ENCODE results near the gene TNRC18. TPM values are rescaled to one million over a fixed set of nuclear protein-coding genes. Genes with fewer than 3 reads are reported as not detected.

The TNRC18 gene
- total RNA-seq, 2 donors from 2014 or later: 32.0 to 53.6 TPM

- Histone ChIP-seq H3K27me3 (no peaks in the 10 kb centered on the region), H3K4me3 (peak overlapping the region; percentile 91 to 97), H3K36me3 (no peaks in the 10 kb centered on the region), H3K9me3 (no peaks in the 10 kb centered on the region), H3K27ac (peak overlapping the region; percentile 99 to 100), H3K4me1 (peaks cover 0 to 24% of the 10 kb centered on the region in 2 donors)
- no peak for TF ChIP-seq CTCF (IDR thresholded peaks at IDR 0.05)
- DNase-seq (ENCODE audit: low spot score): peak; percentile 74
Measured at GRCh38 chr7:5421714-5422395, 1.8 kb downstream of the TNRC18 start.

- Histone ChIP-seq H3K27me3 (no peaks in the 10 kb centered on the region), H3K36me3 (no peaks in the 10 kb centered on the region), H3K4me3 (peak overlapping the region; percentile 91 to 97), H3K27ac (peak overlapping the region; percentile 99 to 100), H3K4me1 (peaks cover 0 to 24% of the 10 kb centered on the region in 2 donors), H3K9me3 (no peaks in the 10 kb centered on the region)
- no peak for TF ChIP-seq CTCF (IDR thresholded peaks at IDR 0.05)
- no peak for DNase-seq (ENCODE audit: low spot score)
Measured at GRCh38 chr7:5420881-5421713, 2.5 kb downstream of the TNRC18 start.

- Histone ChIP-seq H3K36me3 (no peaks in the 10 kb centered on the region), H3K27ac (peak overlapping the region; percentile 99 to 100), H3K4me3 (peak overlapping the region; percentile 91 to 97), H3K27me3 (no peaks in the 10 kb centered on the region), H3K4me1 (peaks cover 0 to 24% of the 10 kb centered on the region in 2 donors), H3K9me3 (no peaks in the 10 kb centered on the region)
- no peak for DNase-seq (ENCODE audit: low spot score)
- TF ChIP-seq CTCF (IDR thresholded peaks at IDR 0.05): no peak
Measured at GRCh38 chr7:5420067-5420880, 3.4 kb downstream of the TNRC18 start.

- Histone ChIP-seq H3K27me3 (no peaks in the 10 kb centered on the region), H3K9me3 (no peaks in the 10 kb centered on the region), H3K4me1 (peaks cover 0 to 24% of the 10 kb centered on the region in 2 donors), H3K36me3 (no peaks in the 10 kb centered on the region), H3K4me3 (peak overlapping the region; percentile 91 to 97), H3K27ac (peak overlapping the region; percentile 99 to 100)
- DNase-seq (ENCODE audit: low spot score): no peak
- no peak for TF ChIP-seq CTCF (IDR thresholded peaks at IDR 0.05)
Measured at GRCh38 chr7:5419539-5420066, 4.0 kb downstream of the TNRC18 start.

- peak overlapping the region in 1 of 2 donors; percentile 91 for H3K4me3 ChIP-seq
- H3K36me3 ChIP-seq: no peaks in the 10 kb centered on the region
- no peak for TF ChIP-seq CTCF (IDR thresholded peaks at IDR 0.05)
- H3K9me3 ChIP-seq: no peaks in the 10 kb centered on the region
- H3K27me3 ChIP-seq: no peaks in the 10 kb centered on the region
- DNase-seq (ENCODE audit: low spot score): no peak
- H3K27ac ChIP-seq: peak overlapping the region; percentile 99 to 100
- peaks cover 0 to 24% of the 10 kb centered on the region in 2 donors for H3K4me1 ChIP-seq
Measured at GRCh38 chr7:5418285-5418582, 5.4 kb downstream of the TNRC18 start.
